Mesendoderm (in vitro differentiated cells): ENCODE results near the gene RESP18.
A peak's percentile ranks its signal among the peaks of the same experiment; 100 is the strongest.

Experiments used
- DNase-seq: peaks from one replicate; pipeline ENCODE4 v3.0.0; 2013
- H2AK5ac ChIP-seq: 2 replicates; pipeline ENCODE4 v1.6.1; 2013; ENCODE audit warnings: low read length, inconsistent platforms
- H2BK120ac ChIP-seq: 2 replicates; pipeline ENCODE4 v1.6.1; 2013; ENCODE audit warnings: low read depth, mild to moderate bottlenecking, low read length, moderate library complexity, mixed read lengths
- H2BK15ac ChIP-seq: replicated peaks from 2 replicates; pipeline ENCODE4 v1.6.1; 2013; ENCODE audit warnings: low read depth, mild to moderate bottlenecking, moderate library complexity
- H2BK5ac ChIP-seq: 2 replicates; pipeline ENCODE4 v1.6.1; 2013; ENCODE audit warnings: low read length, inconsistent platforms
- H3K18ac ChIP-seq: 2 replicates; pipeline ENCODE4 v1.6.1; 2013; ENCODE audit warnings: mild to moderate bottlenecking, low read length, mixed read lengths
- H3K23ac ChIP-seq: one replicate; pipeline ENCODE4 v1.6.1; 2013; ENCODE audit warnings: low read length
- H3K27ac ChIP-seq: 2 replicates; pipeline ENCODE4 v1.5.1; 2013; ENCODE audit warnings: low read depth, mild to moderate bottlenecking, inconsistent platforms, low read length, moderate library complexity
- H3K27me3 ChIP-seq: 2 replicates; pipeline ENCODE4 v1.6.1; 2013; ENCODE audit warnings: low read length, control low read depth, mild to moderate bottlenecking, inconsistent platforms; ENCODE audit not compliant: insufficient read depth, poor library complexity
- H3K36me3 ChIP-seq: 2 replicates; pipeline ENCODE4 v1.6.1; 2013; ENCODE audit warnings: low read length, inconsistent platforms; ENCODE audit not compliant: control insufficient read depth, insufficient read depth
- H3K4ac ChIP-seq: one replicate; pipeline ENCODE4 v1.6.1; 2013; ENCODE audit warnings: low read depth, mild to moderate bottlenecking, low read length, moderate library complexity
- H3K4me1 ChIP-seq: 2 replicates; pipeline ENCODE4 v1.6.1; 2013; ENCODE audit warnings: low read depth, low read length, inconsistent platforms; ENCODE audit not compliant: control insufficient read depth
- H3K4me2 ChIP-seq: 2 replicates; pipeline ENCODE4 v1.6.1; 2013; ENCODE audit warnings: low read length
- H3K4me3 ChIP-seq: 2 replicates; pipeline ENCODE4 v1.5.1; 2013; ENCODE audit warnings: mild to moderate bottlenecking, low read length
- H3K56ac ChIP-seq: one replicate; pipeline ENCODE4 v1.6.1; 2013; ENCODE audit warnings: low read length
- H3K79me1 ChIP-seq: 2 replicates; pipeline ENCODE4 v1.6.1; 2013; ENCODE audit warnings: low read length, inconsistent platforms
- H3K79me2 ChIP-seq: 2 replicates; pipeline ENCODE4 v1.6.1; 2013; ENCODE audit warnings: mild to moderate bottlenecking, low read length; ENCODE audit not compliant: control insufficient read depth, insufficient read depth
- H3K9ac ChIP-seq: 2 replicates; pipeline ENCODE4 v1.6.1; 2013; ENCODE audit warnings: low read length, inconsistent platforms
- H4K5ac ChIP-seq: one replicate; pipeline ENCODE4 v1.6.1; 2013; ENCODE audit warnings: low read length
- H4K8ac ChIP-seq: one replicate; pipeline ENCODE4 v1.6.1; 2013; ENCODE audit warnings: low read depth, mild to moderate bottlenecking, control low read depth, low read length, moderate library complexity
- WGBS: extraction: QIAGEN DNeasy Blood & Tissue Kit; methylation state at CpG from one replicate; pipeline ENCODE4 v1.1.7; 2013; ENCODE audit warnings: low lambda C conversion rate, missing lambda C conversion rate; ENCODE audit not compliant: insufficient coverage; ENCODE audit errors: extremely low coverage; 5-methylcytosine and 5-hydroxymethylcytosine counted together

The RESP18 gene

DNA sequence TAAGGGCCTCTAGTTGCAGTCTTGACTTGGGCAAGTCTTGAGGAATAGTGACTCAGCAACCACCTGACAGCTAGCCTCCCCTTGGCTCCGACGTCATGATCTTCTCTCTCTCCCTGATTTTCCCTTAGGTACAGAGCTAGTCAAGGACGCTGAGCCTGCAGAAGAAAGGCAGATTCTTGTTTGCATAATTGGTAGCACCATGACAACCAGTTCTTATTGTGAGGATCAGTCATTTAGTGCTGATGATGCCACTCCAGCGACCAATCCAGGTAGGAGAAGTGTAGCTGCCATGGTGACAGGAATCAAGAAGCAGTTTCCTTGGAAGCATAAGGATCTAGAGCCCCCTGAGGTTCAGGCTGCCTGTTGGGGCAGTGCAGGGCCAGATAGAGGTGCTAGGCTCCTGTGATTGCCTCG is 2.8 kb upstream of the RESP18 start:
- no peak overlapping the region for H3K56ac ChIP-seq
- H3K9ac ChIP-seq: no peak overlapping the region
- no peak overlapping the region for H4K5ac ChIP-seq
- no peak overlapping the region for H3K4ac ChIP-seq
- no peak overlapping the region for H3K4me3 ChIP-seq
- no peak overlapping the region for H2BK15ac ChIP-seq
- no peaks in the 10 kb centered on the region for H3K36me3 ChIP-seq
- no peak overlapping the region for H2BK5ac ChIP-seq
- no peaks in the 10 kb centered on the region for H3K79me2 ChIP-seq
- H3K27ac ChIP-seq: no peak overlapping the region
- no peaks in the 10 kb centered on the region for H3K79me1 ChIP-seq
- no peak overlapping the region for H4K8ac ChIP-seq
- no peak overlapping the region for H2AK5ac ChIP-seq
- no peak overlapping the region for H3K4me2 ChIP-seq
- H3K27me3 ChIP-seq: peaks cover 15% of the 10 kb centered on the region
- no peaks in the 10 kb centered on the region for H3K4me1 ChIP-seq
- H3K18ac ChIP-seq: no peak overlapping the region
- H3K23ac ChIP-seq: no peak overlapping the region
- no peak overlapping the region for H2BK120ac ChIP-seq
- WGBS: no CpG with 5 or more reads among the region's 5 CpGs
- peak; percentile 83 for DNase-seq

DNA sequence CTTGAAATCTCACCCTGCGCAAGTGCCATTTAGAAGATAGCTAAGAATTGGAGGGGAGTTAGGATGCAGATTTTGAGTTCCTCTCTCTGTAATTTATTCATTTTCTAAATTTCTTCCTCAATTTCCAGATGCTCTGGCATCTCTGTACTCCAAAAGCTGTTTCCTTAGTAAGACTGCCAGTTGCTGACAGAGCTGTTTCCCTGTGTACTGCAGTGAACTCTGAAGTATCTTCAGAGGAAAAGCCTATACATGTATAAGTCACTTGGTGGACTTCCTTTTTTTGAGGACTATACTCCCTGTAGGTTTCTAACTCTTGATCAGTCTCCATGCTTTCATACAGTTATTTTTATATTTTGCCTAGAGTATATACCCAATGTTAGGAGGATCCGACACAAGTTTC is 1.5 kb upstream of the RESP18 start:
- H3K79me2 ChIP-seq: no peaks in the 10 kb centered on the region
- H2BK120ac ChIP-seq: no peak overlapping the region
- no peaks in the 10 kb centered on the region for H3K36me3 ChIP-seq
- no peak overlapping the region for H4K5ac ChIP-seq
- no peak overlapping the region for H3K27ac ChIP-seq
- H3K9ac ChIP-seq: no peak overlapping the region
- no peak for DNase-seq
- H3K4ac ChIP-seq: no peak overlapping the region
- H4K8ac ChIP-seq: no peak overlapping the region
- no peak overlapping the region for H2BK5ac ChIP-seq
- H2AK5ac ChIP-seq: no peak overlapping the region
- H3K23ac ChIP-seq: no peak overlapping the region
- no peak overlapping the region for H3K4me3 ChIP-seq
- H2BK15ac ChIP-seq: no peak overlapping the region
- peaks cover 15% of the 10 kb centered on the region for H3K27me3 ChIP-seq
- no peak overlapping the region for H3K4me2 ChIP-seq
- no peak overlapping the region for H3K18ac ChIP-seq
- H3K79me1 ChIP-seq: no peaks in the 10 kb centered on the region
- H3K56ac ChIP-seq: no peak overlapping the region
- no CpG with 5 or more reads among the region's 2 CpGs for WGBS
- H3K4me1 ChIP-seq: no peaks in the 10 kb centered on the region

DNA sequence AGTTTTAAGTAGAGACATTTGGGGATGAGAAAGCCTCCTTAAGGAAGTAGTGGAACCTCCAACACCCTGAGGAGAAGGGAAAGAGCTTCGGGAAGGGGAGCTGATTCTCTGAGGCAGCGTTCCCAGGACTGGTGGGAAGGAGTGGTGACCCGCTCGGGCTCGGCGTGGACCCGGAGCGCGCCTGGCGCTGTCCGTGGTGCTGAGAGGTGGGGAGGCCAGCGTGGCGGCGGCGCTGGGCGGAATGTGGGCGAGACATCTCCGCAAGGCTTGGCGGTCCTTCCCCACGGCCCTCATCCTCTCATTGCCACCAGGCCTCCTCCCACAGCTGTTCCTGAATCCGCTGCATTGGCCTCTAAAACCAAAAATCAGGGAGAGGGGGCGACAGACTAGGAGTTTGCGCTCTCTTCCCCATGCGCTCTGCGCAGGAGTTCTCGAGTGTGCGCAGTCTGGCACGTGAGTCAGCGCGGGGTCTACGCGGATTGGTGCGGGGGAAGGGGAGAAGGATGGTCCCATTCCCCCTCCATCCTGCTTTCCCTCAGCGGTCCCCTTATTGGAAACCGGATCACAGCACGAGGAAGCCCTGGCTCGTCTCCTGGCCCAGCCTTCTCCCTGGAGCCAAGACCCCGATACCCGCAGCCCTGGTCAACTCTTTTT is 857 bp downstream of the RESP18 start:
- Histone ChIP-seq H2BK15ac (no peak overlapping the region), H3K4me2 (no peak overlapping the region), H4K5ac (no peak overlapping the region), H2BK120ac (no peak overlapping the region), H2BK5ac (no peak overlapping the region), H3K4me3 (no peak overlapping the region), H3K4ac (no peak overlapping the region), H4K8ac (no peak overlapping the region), H3K9ac (no peak overlapping the region), H3K27me3 (peaks cover 15% of the 10 kb centered on the region), H3K79me2 (no peaks in the 10 kb centered on the region), H3K18ac (no peak overlapping the region), H3K79me1 (no peaks in the 10 kb centered on the region), H3K56ac (no peak overlapping the region), H3K4me1 (no peaks in the 10 kb centered on the region), H3K23ac (no peak overlapping the region), H2AK5ac (no peak overlapping the region), H3K36me3 (no peaks in the 10 kb centered on the region), H3K27ac (no peak overlapping the region)
- peak; percentile 43 for DNase-seq
- WGBS: no CpG with 5 or more reads among the region's 39 CpGs

DNA sequence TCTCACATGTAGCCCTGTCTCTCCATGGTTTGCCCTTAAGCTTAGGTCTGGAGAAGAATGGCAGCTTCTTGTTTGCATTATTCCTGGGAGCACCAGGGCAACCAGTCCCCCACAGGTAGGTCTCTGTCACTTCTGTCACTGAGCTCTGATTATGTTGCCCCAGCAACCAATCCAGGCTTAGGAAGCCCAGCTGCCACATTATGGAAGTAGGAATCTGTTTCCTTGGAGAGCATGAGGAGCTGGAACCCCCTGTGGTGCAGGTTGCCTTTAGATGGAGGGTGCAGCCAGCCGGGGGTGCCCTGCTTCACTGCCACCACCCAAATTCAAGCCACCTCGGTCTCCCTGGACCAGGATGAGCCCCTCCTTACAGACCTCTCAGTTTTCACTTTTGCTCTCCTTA is 4.8 kb downstream of the RESP18 start:
- H4K8ac ChIP-seq: no peak overlapping the region
- no peak overlapping the region for H3K9ac ChIP-seq
- no peak overlapping the region for H3K4ac ChIP-seq
- no peak overlapping the region for H2BK5ac ChIP-seq
- no peaks in the 10 kb centered on the region for H3K79me1 ChIP-seq
- H4K5ac ChIP-seq: no peak overlapping the region
- no peak overlapping the region for H3K23ac ChIP-seq
- H3K18ac ChIP-seq: no peak overlapping the region
- no peak overlapping the region for H3K4me3 ChIP-seq
- DNase-seq: no peak
- no CpG with 5 or more reads among the region's 2 CpGs for WGBS
- no peak overlapping the region for H2AK5ac ChIP-seq
- no peak overlapping the region for H3K56ac ChIP-seq
- no peak overlapping the region for H3K4me2 ChIP-seq
- no peak overlapping the region for H2BK120ac ChIP-seq
- peaks cover 13% of the 10 kb centered on the region for H3K27me3 ChIP-seq
- no peak overlapping the region for H3K27ac ChIP-seq
- no peaks in the 10 kb centered on the region for H3K36me3 ChIP-seq
- H3K4me1 ChIP-seq: no peaks in the 10 kb centered on the region
- H3K79me2 ChIP-seq: no peaks in the 10 kb centered on the region
- H2BK15ac ChIP-seq: no peak overlapping the region

DNA sequence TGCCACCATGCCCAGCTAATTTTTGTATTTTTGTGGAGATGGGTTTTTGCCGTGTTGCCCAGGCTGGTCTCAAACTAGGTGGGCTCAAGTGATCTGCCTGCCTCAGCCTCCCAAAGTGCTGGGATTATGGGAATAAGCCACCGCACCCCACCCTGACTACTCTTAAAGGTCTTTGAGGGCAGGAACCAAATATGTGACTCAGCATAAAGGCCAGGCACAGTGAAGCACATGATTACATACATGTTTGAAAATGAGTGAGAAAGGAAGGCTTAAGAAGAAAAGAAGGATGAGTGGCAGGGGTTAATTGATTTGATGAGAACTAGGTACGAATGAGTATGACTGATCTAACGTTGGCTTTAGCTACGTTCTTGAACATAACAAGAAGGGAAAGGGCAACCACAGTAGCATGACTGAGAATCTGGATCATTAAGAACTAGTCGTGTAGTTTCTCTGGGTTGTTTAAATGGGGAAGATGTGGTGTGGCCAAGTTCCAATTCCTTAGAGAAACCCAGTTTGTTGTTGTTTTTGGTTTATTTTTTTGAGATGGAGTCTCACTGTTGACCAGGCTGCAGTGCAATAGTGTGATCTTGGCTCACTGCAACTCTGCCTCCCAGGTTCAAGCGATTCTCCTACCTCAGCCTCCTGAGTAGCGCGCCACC is 6.8 kb downstream of the RESP18 start:
- Histone ChIP-seq H2BK5ac (no peak overlapping the region), H2AK5ac (no peak overlapping the region), H3K79me2 (no peaks in the 10 kb centered on the region), H3K18ac (no peak overlapping the region), H4K5ac (no peak overlapping the region), H3K56ac (no peak overlapping the region), H3K4ac (no peak overlapping the region), H3K23ac (no peak overlapping the region), H2BK120ac (no peak overlapping the region), H3K27ac (no peak overlapping the region), H3K79me1 (no peaks in the 10 kb centered on the region), H3K9ac (no peak overlapping the region), H3K36me3 (no peaks in the 10 kb centered on the region), H3K27me3 (no peaks in the 10 kb centered on the region), H3K4me2 (no peak overlapping the region), H4K8ac (no peak overlapping the region), H2BK15ac (no peak overlapping the region), H3K4me1 (no peaks in the 10 kb centered on the region), H3K4me3 (no peak overlapping the region)
- no CpG with 5 or more reads among the region's 9 CpGs for WGBS
- DNase-seq: no peak

DNA sequence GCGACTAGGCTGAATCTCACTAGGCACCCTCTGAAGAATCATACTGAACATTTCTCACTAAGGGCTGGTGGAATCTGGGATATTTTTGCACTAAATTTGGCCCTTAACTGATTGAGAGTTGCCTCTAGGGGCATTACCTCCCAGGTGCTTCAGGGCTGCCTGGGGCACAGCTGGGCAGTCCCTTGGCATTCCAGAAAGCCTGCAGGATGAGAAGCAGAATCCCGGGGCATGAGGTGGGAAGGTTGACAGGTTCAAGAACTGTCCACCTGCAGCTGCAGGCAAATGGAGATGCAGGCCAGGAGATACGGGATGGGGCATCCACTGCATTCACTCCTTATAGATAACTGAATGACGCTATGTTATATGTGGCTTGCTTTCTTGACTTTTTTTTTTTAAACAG is 7.4 kb downstream of the RESP18 start:
- H3K18ac ChIP-seq: no peak overlapping the region
- no peak overlapping the region for H3K4me2 ChIP-seq
- H3K4me1 ChIP-seq: no peaks in the 10 kb centered on the region
- no peak overlapping the region for H2AK5ac ChIP-seq
- no CpG with 5 or more reads among the region's 4 CpGs for WGBS
- H2BK5ac ChIP-seq: no peak overlapping the region
- H3K79me1 ChIP-seq: no peaks in the 10 kb centered on the region
- no peak overlapping the region for H3K4me3 ChIP-seq
- H3K79me2 ChIP-seq: no peaks in the 10 kb centered on the region
- H3K23ac ChIP-seq: no peak overlapping the region
- no peak overlapping the region for H3K27ac ChIP-seq
- H2BK120ac ChIP-seq: no peak overlapping the region
- H3K9ac ChIP-seq: no peak overlapping the region
- no peaks in the 10 kb centered on the region for H3K27me3 ChIP-seq
- H4K5ac ChIP-seq: no peak overlapping the region
- no peaks in the 10 kb centered on the region for H3K36me3 ChIP-seq
- H4K8ac ChIP-seq: no peak overlapping the region
- H3K56ac ChIP-seq: no peak overlapping the region
- no peak overlapping the region for H3K4ac ChIP-seq
- no peak overlapping the region for H2BK15ac ChIP-seq
- DNase-seq: no peak
